ENCODE measurements around the gene COX17.

The COX17 gene

GRCh38 chr3:119620899-119621298 is 56.3 kb downstream of the COX17 start:
- no peak for DNase-seq (ENCODE audit: low read depth)
